MV-4-11 (cell line): Measurements from ENCODE around the gene ISG15.
"Not testable (repeated sequence)": the region's sequence is repeated elsewhere in the genome, so short reads cannot be mapped to it uniquely, and the experiment has no call there.

Experiments
- DNase-seq: peaks from one replicate; lab custom pipeline; 2025; lab: John Stamatoyannopoulos, UW

The ISG15 gene

DNA sequence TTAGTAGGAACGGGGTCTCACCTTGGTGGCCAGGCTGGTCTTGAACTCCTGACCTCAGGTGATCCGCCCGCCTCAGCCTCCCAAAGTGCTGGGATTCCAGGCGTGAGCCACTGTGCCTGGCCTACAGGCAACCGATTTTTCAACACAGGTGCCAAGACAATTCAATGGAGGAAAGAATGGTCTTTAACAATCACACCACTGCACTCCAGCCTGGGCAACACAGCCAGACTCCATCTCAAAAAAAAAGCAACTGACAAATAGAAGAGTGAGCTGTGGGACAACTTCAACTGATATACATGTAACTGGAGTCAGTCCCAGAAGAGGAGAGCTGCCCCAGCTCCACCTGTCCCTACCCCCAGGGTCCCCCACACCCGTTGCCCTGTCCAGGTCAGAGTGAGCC lies 18.8 kb upstream of the ISG15 start:
- not testable (repeated sequence) for DNase-seq

DNA sequence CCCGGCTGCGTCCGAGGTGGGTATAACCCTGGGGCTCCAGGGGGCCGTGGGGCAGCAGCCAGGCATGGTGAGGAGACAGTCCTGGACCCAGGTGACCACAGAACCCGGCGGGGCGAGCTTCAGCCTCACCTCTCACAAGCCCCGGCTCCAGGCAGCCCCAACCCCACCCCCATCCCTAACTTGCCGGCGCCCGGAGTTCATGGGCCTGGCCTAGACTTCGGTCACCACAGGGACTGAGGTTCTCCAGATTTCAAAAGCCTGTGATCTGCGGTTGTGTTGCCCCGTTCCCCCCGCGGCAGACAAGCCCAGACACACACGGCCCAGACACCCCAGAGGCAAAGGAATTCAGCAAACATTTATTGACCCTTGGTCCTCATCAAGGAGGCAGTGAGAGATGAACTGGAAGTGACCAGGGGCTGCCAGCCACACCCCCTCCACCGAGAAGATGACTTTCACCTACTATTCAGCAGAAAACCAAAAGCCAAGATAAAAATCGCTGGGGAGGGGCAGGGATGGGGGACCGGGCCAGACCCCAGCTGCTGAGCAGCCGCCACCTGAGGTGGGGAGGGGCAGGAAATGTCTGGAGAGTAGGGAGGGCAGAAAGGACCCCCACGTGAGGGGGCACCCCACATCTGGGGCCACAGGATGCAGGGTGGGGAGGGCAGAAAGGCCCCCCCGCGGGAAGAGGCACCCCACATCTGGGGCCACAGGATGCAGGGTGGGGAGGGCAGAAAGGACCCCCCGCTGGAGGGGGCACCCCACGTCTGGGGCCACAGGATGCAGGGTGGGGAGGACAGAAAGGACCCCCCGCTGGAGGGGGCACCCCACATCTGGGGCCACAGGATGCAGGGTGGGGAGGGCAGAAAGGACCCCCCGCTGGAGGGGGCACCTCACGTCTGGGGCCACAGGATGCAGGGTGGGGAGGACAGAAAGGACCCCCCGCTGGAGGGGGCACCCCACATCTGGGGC lies 17.3 kb upstream of the ISG15 start:
- no peak for DNase-seq

DNA sequence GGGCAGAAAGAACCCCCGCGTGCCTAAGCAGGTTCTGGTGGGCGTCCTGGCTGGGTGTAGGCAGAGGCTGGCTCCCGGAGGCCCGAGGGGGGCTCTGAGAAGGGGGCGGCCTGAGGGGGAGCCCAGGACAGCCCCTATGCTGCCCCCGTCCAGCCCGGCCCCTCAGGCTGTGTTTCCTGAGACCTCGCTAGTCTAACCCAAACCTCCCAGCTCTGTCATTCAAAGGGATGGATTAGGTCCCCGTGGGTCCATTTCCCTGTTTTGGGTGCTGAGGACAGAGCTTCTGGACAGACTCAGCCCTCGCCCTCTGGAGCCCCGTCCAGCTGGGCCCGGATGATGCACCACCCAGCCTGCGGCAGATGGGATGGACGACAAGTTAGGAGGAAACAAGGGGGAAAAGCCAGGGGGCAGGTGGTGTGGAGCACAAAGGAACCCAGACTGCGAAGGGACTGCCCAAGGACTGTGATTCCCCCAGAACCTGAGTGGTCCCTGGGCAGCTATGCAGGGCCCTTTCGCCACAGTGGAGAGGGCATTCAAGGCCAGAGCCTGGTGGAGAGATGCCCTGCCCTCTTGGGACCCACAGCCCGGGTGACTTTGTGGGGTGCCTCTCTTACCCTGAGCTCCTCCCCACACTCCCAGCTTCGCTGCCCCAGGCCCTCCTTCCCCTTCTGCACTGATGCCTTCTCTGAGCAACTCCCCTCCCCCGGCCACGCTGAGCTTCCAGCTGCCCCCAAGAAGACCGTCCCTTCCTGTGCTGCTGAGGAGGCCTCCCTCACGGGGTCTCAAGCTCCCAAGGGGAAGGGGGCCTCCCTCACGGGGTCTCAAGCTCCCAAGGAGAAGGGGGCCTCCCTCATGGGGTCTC lies 16.2 kb upstream of the ISG15 start:
- DNase-seq = no peak

DNA sequence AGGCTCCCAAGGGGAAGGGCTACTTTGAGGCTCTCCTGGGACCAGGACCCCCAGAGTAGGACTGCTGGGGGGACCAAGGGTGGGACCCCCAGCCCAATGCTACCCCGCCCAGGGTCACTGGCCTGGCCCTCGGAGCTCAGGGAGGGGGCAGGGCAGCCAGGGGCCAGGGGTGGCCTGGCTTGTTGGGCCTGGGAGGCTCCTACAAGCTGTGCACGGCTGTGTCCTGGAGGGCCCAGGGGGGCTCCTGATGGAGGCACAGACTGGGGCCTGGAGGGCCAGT lies 15.6 kb upstream of the ISG15 start:
- no peak for DNase-seq

DNA sequence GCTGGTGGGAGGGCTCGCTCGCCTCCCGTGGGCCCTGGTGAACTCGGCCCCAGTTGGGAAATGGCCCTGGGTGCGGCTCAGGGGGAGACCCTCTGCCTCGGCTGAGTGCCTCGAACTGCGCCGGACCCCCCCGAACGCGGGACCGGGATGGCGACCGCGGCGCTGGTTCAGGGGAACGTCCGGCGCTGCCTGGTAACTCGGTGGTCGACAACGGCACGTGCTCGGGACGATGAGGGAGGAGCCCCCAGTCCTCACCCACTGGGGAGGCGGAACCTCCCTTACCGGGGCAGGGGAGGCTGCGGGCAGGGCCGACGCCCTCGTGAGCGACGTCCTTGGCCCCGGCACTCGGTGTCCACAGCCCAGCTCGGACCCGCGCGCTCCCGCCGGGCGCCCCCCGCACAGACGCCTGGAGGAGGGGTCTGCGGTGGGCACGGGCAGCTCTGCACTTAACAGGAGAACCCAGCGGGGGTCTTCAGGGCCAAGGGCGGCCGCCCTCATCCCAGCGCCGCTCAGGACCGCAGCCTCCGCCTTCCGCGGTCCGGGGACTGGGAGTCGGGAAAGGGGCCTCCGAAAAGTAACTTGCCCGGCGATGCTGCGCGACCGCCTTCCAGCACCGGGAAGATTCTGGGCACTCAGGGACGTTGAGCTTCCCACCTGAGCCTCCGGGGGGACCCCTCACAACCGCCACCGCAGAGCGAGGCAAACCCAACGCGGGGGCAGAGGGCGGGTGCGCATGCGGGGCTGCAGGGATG lies 15.1 kb upstream of the ISG15 start:
- DNase-seq = no peak

DNA sequence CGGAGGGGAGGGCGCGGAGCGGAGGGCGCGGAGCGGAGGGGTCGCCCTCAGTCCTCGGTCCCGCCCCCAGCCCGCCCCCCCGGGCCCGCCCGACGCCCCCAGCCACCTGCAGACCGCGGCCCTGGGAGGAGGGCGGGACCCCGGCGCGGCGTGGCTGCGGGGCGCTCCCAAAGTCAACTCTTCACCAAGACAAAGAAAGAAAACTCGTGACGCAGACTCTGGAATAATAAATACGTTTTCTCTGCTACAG lies 14.6 kb upstream of the ISG15 start:
- DNase-seq = no peak

DNA sequence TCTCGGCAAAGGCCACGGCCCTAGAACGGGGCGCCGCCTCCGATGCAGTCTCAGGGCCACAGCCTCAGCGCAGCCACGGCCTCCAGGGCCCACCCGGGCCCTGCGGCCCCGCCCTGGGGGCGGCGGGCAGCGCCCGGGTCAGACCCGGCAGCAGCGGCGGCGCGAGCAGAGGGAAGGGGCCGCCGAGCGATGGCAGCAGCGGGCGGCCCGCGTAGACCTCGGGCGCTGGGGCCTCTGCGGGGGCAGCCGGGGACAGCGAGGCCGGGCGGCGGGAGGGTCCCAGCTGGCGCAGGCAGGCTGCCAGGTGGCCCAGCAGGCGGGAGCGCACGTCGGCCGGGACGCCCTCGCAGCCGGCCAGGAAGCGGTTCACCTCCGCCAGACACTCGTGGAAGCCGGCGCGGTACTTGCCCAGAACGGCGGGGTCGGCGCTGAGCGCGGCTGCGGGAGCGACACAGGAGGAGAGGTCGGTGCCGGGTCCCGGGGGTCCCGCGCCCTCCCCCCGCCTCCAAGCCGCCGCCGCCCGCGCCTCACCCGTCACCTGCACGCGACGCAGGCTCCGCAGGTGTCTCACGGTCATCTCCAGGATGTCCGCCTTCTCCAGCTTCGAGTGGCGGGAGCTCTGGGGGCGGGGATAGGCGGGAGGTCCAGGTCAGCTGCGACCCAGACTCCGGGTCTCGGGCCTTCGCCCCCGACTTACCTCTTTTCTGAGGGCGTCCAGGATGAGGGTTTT lies 14.1 kb upstream of the ISG15 start:
- no peak for DNase-seq

DNA sequence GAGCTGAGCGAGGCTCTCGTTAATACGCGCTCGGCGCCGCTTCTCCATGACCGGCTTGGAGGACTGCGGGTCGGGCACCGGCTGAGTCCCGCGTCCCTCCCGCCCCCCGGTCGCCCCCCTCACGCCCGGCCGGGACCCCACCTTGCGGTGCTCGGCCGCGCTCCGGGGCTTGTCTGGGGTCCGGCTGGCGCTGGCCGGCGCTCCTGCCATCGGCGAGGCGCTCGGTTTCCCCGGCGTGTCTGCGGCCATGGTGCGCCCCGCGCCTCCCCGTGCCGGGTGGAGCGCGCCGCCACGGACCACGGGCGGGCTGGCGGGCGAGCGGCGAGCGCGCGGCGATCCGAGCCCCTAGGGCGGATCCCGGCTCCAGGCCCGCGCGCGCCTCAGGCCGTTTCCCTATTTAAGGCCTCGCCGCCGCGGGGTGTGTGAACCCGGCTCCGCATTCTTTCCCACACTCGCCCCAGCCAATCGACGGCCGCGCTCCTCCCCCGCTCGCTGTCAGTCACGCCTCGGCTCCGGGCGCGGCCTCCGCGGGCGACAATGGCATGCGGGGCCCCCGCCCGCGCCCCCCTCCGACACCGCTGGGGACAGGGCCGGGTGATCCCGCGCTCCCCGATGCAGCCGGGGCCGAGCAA lies 13.5 kb upstream of the ISG15 start, which contains the start of gene HES4:
TSS of gene HES4 (minus strand) at position 373 of the 632 bp plus-strand sequence. CDS start at position 249, 124 bp downstream.
- DNase-seq = peak; percentile 66

DNA sequence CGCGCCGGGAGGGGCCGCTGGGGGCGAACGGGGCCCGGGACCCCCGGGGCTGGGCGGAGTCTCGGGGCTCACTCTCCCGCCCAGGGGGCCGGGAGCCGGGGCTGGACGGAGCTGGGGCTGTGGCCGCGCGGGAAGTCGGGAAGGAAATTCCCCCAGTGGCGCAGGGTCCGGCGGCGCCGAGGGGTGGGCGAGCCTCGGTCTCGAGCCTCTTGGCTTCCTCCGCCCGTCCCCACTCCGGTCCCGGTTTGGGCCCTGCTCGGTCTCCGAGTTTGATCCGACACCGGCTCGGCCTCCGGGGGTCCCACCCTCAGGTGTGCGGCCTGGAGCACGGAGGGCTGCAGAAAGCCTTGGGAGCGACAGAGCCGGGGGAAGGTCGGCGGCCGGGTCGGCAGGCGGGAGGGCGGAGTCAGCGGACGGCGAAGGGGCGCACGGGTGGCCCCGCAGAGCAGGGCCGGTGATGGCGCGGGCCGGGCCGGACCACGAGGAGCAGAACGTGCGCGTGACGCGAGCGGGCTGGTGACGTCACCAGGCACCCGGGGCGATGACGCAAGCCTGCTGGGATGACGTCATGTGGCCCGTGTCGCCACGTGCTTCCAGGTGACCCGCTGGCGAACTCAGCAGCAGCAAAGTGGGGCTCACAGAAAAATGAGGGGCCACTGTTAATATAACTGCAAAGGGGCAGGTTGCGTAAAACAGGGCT lies 12.8 kb upstream of the ISG15 start:
- peak; percentile 50 for DNase-seq

DNA sequence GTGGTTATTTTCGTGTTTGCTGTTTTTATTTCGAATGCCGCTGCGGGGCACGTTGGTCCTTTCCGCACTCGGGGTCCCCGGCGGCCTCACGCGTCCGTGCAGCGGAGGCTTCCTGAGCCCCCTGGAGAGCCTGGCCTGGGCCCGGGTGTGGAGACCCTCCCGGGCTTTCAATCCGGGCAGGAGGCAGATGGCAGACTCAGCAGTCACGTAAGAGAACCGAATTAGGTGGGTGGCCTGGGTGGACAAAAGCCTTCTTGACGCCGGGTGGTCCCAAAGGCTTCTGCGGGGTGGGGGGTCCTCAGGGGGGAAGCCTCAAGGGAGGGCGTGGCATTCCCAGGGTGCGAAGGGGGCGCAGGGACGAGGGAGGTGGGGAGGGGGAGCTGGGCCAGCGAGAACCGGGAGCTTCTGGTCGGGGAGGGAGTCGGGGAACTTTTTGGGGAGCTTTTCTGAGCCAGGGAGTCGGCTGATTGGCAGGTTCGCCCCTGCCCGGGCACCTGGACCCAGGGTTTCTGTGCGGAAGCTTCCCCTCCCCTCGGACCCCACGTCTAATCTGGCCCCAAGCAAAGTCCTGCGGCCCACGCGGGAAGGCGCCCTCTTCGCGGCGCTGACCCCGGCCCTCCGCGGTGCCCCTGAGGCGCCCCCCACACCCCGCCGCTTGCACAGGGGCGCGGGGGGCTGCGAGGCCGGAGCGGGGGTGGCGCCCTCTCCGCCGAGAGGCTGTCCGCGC lies 12.1 kb upstream of the ISG15 start:
- no peak for DNase-seq

DNA sequence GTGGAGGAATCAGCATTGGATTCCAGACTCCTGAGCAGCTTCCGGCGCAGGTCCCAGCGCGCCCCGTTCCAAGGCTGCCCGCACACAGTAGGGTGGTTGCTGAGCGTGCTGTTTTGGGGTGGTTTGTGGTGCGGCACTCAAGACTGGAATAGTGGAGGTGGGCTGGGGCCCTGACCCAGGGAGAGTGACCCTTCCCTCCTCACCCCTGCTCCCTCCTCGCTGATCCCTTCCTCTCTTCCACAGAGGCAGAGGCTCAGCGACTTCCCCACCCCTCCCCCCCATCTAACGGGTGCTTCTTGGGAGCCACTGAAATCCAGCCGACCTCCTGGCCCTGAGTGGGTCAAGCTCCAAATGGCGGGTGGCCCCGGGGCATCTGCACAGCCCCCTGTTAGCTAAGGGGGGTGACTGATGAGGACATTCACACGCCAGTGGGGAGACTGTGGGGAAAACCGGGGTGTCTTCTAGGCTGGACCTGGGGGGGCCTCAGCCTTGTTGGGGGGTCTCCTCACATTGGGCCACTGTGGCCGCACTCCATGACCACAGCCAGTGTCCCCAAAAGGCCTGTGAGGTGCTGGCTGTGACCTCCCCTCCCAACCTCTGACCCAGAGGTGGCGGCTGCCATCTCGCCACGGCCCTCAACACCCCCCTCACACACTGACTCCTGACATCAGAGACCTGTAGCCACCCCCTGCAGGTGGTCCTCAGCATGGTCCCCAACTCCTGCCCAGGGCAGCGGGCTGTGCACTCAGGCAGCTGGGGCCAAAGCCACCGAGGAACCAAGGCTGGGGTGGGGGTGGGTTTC lies 9.5 kb upstream of the ISG15 start:
- no peak for DNase-seq

DNA sequence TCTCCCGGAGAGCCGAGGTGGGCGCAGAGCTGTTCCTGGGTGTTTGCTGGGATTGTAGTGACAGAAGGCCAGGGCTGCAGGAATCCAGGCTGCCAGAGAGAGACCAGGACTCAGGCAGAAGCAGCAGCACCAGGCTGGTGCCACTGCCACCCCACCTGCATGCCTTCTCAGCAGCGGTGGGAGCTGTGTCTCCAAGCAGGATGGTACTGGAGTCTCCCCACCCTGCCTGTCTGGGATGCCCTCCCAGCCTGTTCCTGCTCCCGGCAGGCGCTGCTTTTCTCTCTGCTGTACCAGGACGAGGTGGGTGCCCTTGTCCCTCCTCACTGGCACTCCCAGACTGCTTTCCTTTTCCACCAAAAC lies 8.9 kb upstream of the ISG15 start:
- DNase-seq = no peak

DNA sequence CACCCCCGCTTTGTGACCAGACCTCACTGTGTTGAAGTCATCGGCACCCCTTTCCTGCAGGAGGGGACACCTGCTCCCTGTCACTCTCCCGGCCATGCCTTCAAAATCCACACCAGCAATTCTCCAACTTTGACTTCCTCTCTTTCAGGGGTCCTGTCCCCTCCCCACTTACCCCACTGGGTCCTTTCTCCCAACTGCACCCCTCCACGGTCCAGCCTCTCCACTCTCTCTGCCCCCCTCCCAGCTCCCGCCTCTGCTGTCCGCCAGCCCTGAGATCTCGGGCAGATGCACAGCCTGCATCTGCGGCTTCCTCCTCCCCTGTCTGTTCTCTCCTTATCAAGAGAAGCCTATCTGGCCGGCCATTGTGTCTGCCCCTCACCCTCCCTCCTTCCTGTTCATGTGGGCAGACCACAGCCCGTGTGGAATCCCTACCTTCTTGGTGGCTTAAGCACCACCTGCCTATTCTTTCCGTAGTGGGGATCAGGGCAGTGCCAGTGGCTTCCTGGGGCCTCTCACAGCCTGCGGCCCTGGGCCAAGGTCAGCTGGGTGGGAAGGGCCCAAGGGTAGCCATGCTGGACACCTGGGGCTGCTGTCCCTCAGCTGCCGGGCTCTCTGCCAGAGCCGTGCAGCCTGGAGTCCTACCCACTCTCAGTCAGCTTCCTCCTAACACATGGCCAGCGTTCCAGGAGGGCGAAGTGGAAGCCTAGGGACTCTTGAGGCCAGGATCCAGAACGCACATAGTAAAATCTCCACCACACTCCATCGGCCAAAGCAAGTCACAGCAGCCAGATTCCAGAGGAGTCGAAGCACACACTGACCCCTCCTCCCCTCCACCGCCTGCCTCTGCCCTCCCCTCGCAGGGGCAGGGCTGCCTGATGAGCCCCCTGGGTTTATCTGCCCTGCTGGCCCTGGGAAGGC lies 8.3 kb upstream of the ISG15 start:
- no peak for DNase-seq

DNA sequence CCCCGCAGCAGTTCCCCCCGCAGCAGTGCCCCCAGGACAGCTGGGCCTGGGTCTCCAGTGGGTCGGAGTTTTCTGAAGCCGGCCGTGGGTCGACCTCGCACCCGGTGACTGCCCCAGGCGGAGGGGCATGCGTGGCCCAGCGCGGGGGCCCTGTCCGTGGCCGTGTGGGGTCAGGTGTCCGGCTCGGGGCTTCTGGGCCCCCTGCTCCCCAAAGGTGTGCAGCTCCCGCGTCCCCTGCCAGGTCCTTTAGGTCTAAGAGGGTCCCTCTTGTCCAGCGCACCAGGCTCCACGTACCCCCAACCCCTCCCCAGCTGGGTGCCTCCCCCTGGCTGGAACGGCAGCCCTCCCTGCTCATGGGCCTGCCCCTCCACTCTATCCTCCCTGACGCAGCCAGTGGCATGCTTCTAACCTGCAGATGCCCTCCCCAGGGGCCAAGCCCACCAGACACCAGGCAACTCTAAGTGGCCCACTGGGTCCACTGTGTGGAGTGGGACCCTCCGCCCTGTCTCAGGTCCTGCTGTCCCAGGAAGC lies 7.5 kb upstream of the ISG15 start:
- no peak for DNase-seq

DNA sequence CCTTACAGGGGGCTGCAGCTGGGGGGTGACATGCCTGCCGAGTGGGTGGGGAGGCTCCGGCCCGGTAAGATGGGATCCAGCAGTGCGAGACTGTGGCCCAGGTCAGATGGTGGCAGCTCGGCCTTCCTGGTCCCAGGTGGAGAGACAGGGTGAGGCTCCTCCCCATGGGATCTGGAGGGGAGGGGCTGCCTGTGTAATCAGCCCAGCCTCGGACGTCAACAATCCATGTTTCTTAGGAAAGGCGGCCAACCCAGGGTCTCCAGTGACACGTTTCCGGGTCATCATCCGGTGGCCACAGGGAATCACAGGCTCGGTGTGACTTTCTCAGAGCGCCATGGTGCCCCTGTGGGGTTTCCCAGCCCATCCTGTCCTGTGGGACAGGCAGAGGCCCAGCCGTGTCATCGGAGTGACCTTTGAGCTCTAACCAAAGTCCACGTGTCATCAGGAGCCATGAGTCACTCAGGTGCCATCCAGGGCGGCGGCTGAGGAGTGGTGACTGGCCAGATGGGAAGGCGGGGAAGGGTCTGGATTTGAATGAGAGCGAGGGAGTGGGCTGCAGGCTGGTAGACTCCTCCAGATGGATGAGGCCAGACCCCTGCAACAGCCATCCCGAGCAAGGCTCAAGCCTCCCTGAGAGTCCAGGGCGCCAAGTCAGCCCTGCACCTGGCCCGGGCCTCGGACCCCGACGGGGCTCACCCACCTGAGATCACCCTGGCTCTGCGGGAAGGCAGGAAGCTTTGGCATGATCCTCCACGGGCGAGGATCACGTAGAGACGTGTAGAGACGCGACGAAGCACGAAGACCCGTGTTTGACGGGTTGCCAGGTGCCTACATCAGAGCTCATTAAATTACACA lies 6.8 kb upstream of the ISG15 start:
- DNase-seq = no peak

DNA sequence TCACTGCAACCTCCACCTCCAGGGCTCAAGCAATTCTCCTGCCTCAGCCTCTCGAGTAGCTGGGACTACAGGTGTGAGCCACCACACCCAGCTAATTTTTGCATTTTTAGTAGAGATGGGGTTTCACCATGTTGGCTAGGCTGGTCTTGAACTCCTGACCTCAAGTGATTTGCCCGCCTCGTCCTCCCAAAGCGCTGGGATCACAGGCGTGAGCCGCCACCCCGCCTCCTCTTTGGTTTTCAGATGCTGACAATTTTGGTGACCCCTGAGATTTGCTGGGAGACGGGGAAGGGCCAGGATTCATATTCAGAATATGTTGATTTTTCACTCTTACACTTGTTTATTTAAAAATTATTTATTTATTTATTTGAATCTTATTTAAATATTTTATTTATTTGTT lies 3.2 kb upstream of the ISG15 start:
- not testable (repeated sequence) for DNase-seq

DNA sequence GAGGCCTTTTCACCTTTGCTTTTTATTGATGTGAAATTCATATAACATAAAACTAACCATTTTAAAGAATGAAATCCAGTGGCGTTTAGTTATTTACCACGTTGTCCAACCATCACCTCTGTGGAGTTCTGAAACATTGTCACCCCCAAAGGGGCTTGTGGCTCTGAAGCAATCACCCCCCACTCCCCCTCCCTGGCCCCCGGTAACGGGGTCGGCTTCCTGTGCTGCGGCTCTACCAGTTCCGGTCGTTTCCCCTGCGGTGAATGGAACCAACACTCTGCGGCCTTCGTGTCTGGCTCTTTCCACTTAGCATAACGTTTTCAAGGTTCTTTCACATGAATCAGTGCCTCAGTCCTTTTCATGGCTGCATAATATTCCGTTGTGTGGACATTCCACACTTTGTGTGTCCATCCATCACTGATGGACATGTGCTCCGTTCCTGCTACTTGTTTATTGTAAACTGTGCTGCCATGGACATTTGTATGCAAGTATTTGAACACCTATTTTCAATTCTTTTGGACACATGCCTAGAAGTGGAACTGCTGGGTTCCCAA lies 1.8 kb upstream of the ISG15 start:
- DNase-seq = no peak
